GM23248 (cell line): Measurements from ENCODE around the gene RNU1-1. TPM values are rescaled to one million over a fixed set of nuclear protein-coding genes. Genes with fewer than 3 reads are reported as not detected.
"Not testable (repeated sequence)": the region's sequence is repeated elsewhere in the genome, so short reads cannot be mapped to it uniquely, and the experiment has no call there.

Experiments
- DNase-seq: peaks from one replicate; pipeline ENCODE4 v3.0.0-alpha.2; 2015
- H2AFZ ChIP-seq: fragments of 200-600 bp; sonication (generic); 2 replicates; pipeline ENCODE4 v1.6.1; 2016; ENCODE audit warnings: antibody characterized with exemption
- H3F3A ChIP-seq: fragments of 200-600 bp; sonication (generic); 2 replicates; pipeline ENCODE4 v1.6.1; 2016; ENCODE audit warnings: mild to moderate bottlenecking, antibody characterized with exemption, mixed run types; ENCODE audit not compliant: insufficient read depth
- H3K27ac ChIP-seq: fragments of 200-600 bp; sonication (generic); 2 replicates; pipeline ENCODE4 v1.5.1; 2016; ENCODE audit warnings: mild to moderate bottlenecking
- H3K27me3 ChIP-seq: fragments of 200-600 bp; sonication (generic); replicated peaks from 2 replicates; pipeline ENCODE4 v1.6.1; 2016; ENCODE audit warnings: mild to moderate bottlenecking; ENCODE audit not compliant: insufficient read depth
- H3K36me3 ChIP-seq: fragments of 200-600 bp; sonication (generic); 2 replicates; pipeline ENCODE4 v1.6.1; 2016; ENCODE audit warnings: low read depth, mild to moderate bottlenecking
- H3K4me1 ChIP-seq: fragments of 200-600 bp; sonication (generic); 2 replicates; pipeline ENCODE4 v1.6.1; 2016; ENCODE audit warnings: mild to moderate bottlenecking; ENCODE audit not compliant: insufficient read depth
- H3K4me2 ChIP-seq: fragments of 200-600 bp; sonication (generic); one replicate; pipeline ENCODE4 v1.6.1; 2016; ENCODE audit warnings: mild to moderate bottlenecking; ENCODE audit not compliant: unreplicated experiment
- H3K4me3 ChIP-seq: fragments of 200-600 bp; sonication (generic); 2 replicates; pipeline ENCODE4 v1.5.1; 2016; ENCODE audit warnings: mild to moderate bottlenecking
- H3K79me2 ChIP-seq: fragments of 200-600 bp; sonication (generic); 2 replicates; pipeline ENCODE4 v1.6.1; 2016; ENCODE audit warnings: mild to moderate bottlenecking; ENCODE audit not compliant: insufficient read depth
- H3K9ac ChIP-seq: fragments of 200-600 bp; sonication (generic); 2 replicates; pipeline ENCODE4 v1.6.1; 2016; ENCODE audit warnings: mild to moderate bottlenecking
- H3K9me2 ChIP-seq: fragments of 200-600 bp; sonication (generic); 2 replicates; pipeline ENCODE4 v1.6.1; 2016; ENCODE audit warnings: mixed run types, mild to moderate bottlenecking, moderate library complexity; ENCODE audit not compliant: insufficient read depth
- H3K9me3 ChIP-seq: fragments of 200-600 bp; sonication (generic); one replicate; pipeline ENCODE4 v1.6.1; 2017; ENCODE audit warnings: low read depth
- H4K20me1 ChIP-seq: fragments of 200-600 bp; sonication (generic); 2 replicates; pipeline ENCODE4 v1.6.0; 2016; ENCODE audit not compliant: insufficient read depth
- EZH2 ChIP-seq: fragments of 200-600 bp; sonication (generic); IDR thresholded peaks from 2 replicates; pipeline ENCODE4 v1.6.1; 2018; ENCODE audit warnings: antibody characterized with exemption, mild to moderate bottlenecking; ENCODE audit not compliant: insufficient read depth, poor library complexity, severe bottlenecking
- EZH2phosphoT487 ChIP-seq: fragments of 200-600 bp; sonication (generic); IDR thresholded peaks from 2 replicates; pipeline ENCODE4 v1.6.1; 2018; ENCODE audit warnings: antibody characterized with exemption, moderate library complexity, mild to moderate bottlenecking, low read depth; ENCODE audit not compliant: insufficient read depth
- WGBS, 2 experiments: methylation state at CpG; one replicate each; pipeline ENCODE4 v1.1.6; 2015 to 2017; ENCODE audit warnings: low lambda C conversion rate in 2 of 2, low coverage in 1 of 2; ENCODE audit errors: missing lambda C conversion rate in 2 of 2; 5-methylcytosine and 5-hydroxymethylcytosine counted together
- in situ Hi-C: fragments of 300-500 bp; cut with MboI; formaldehyde crosslinking; loops from 2 replicates; pipeline ENCODE4 v1.15.0; 2020
- polyA plus RNA-seq: library from polyadenylated mRNA; unstranded; fragments of >200 nt; fragmentation: Nextera tagmentation; extraction: Ambion mirVana; gene quantifications from 2 replicates; pipeline ENCODE4 v1.2.1, GENCODE V29; 2016
- total RNA-seq: library from RNA; depleted of rRNA; stranded (reverse); fragments of >200 nt; shearing (Covaris generic); gene quantifications from 2 replicates; pipeline ENCODE4 v1.2.3, GENCODE V29; 2014

Gene RNU1-1
- total and polyA plus RNA-seq, 2 experiments from 2014 or later, result not detected

DNA sequence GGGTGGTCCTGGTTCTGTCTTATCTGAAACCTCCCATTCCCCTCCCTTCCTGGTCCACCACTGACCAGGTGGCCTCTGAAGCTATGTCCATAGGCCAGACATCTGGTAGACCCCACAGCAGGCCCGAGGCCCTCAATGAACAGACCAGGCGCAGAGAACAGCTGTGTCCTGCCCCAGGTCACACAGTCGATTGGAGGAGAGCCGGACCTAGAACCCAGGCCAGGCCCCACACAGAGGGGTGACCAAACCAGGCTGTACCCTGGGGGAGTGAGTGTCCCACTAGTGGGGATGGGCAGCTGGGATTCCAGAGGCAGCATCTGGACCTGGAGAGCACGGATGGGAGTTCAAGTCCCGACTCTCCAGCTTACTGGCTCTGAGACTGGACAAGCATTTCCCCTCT is 29.2 kb downstream of the RNU1-1 start:
- H3K36me3 ChIP-seq, result peaks cover 2% of the 10 kb centered on the region; the same call in 1 of the 2 replicates
- no peaks in the 10 kb centered on the region for H3F3A ChIP-seq
- WGBS, 2 experiments, result 92 to 93% methylated on average over 6 of the region's 6 CpGs
- no peaks in the 10 kb centered on the region for H3K79me2 ChIP-seq
- H3K4me3 ChIP-seq, result no peak overlapping the region
- H3K4me1 ChIP-seq, result no peaks in the 10 kb centered on the region
- H3K4me2 ChIP-seq, result no peak overlapping the region
- H3K27ac ChIP-seq, result no peak overlapping the region
- H3K9me3 ChIP-seq, result no peaks in the 10 kb centered on the region
- no peak overlapping the region for H3K9ac ChIP-seq
- no peak for DNase-seq
- H2AFZ ChIP-seq, result no peak overlapping the region
- TF ChIP-seq EZH2phosphoT487 (no peak), EZH2 (no peak)
- H3K9me2 ChIP-seq, result no peaks in the 10 kb centered on the region
- H4K20me1 ChIP-seq, result no peaks in the 10 kb centered on the region
- in situ Hi-C loops, result no loop called here
- H3K27me3 ChIP-seq, result no peaks in the 10 kb centered on the region

DNA sequence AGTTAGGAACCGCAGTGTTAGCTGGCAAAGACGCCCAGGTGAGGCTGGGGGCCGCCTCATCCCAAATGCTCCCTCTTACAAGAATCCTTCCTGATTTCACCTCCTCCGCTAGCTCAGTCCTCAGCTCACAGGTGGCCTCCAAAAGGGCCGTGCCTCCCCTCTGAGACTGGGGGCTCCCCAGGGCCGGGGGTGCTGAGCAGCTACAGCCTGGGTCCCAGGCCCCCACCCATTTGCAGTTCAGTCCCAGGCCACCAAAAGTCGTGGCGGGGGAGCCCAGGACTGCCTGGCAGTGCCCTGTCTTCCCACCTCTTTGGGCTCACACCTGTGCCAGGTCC is 29.6 kb downstream of the RNU1-1 start:
- Histone ChIP-seq H3K9ac (no peak overlapping the region), H3K36me3 (peaks cover 2% of the 10 kb centered on the region; the same call in 1 of the 2 replicates), H3K27ac (no peak overlapping the region), H3K9me2 (no peaks in the 10 kb centered on the region), H3K27me3 (no peaks in the 10 kb centered on the region), H3K9me3 (no peaks in the 10 kb centered on the region), H2AFZ (no peak overlapping the region), H3K79me2 (no peaks in the 10 kb centered on the region), H3K4me3 (no peak overlapping the region), H3K4me1 (no peaks in the 10 kb centered on the region), H4K20me1 (no peaks in the 10 kb centered on the region), H3K4me2 (no peak overlapping the region), H3F3A (no peaks in the 10 kb centered on the region)
- in situ Hi-C loops, result no loop called here
- DNase-seq, result no peak
- no peak for TF ChIP-seq EZH2
- TF ChIP-seq EZH2phosphoT487, result no peak
- 93 to 97% methylated on average over 7 to 8 of the region's 8 CpGs for WGBS, 2 experiments

DNA sequence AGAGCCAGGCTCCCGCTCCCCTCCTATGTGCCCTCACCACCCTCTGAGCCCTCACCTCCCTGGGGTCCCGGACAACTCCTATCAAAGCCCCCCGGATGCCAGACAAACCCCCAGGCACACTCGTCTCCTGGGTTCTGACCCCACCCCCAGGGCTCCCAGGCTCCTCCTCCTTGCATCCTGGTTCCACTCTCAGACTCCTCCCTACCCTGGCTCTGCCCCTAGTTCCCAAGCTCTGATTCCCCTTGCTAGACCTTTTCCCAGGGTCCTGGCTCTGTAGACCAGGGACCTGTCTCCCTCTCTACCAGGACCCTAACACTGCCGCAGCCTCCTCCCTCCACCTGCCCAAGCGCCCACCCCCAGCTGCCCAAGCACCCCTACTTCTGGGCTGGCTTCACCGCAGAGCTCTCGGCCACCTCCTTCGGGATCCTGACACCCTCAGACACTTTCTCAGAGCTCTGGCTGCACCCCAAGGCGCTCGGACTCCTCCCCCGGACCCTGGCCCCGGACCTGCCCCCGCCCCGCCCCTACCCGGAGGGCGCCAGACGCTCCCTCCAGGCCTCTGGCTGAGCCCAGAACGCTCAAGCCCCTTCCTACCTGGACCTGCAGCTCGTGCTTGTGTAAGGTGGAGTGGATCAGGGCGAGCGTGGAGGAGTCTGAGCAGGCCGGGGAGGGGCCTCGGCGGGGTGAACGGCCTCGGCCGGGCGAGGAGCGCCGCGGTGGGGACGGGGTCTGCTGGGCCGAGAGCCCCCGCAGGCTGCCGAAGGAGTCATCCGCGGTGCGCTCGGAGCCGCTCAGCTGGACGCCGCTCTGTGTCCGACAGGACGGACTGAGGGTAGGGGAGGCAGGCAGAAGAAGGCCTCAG is 30.2 kb downstream of the RNU1-1 start:
- H3K36me3 ChIP-seq, H3K27ac ChIP-seq, H3F3A ChIP-seq, H3K79me2 ChIP-seq, DNase-seq, in situ Hi-C loops, H3K9me2 ChIP-seq, H3K4me3 ChIP-seq, H3K4me2 ChIP-seq, H3K9ac ChIP-seq, H2AFZ ChIP-seq, H4K20me1 ChIP-seq, H3K27me3 ChIP-seq, H3K9me3 ChIP-seq, H3K4me1 ChIP-seq: not testable (repeated sequence)
- WGBS, 2 experiments, result 87 to 88% methylated on average over 6 to 39 of the region's 45 CpGs

DNA sequence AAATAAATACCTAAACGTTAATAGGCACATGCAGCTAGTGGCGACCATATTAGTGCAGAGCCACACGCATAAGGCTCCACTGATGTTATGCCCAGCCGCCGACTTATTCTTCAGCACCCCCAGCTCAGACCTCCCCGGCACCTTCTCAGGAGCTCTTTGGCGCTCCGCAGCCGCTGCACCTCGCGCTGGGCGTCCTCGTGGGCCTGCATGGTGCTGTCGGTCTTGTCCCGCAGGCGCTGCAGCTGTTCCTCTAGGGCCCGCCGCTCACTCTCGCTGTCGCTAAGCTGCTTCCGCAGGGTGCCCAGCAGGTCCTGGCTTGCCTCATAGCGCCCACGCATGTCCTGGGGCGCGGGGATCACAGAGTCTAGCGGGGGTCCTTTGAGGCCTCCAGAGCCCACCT is 30.9 kb downstream of the RNU1-1 start:
- H3F3A ChIP-seq, H3K9ac ChIP-seq, H3K27ac ChIP-seq, H4K20me1 ChIP-seq, H3K4me2 ChIP-seq, H3K9me2 ChIP-seq, H3K79me2 ChIP-seq, DNase-seq, H3K4me3 ChIP-seq, H3K4me1 ChIP-seq, H3K9me3 ChIP-seq, H3K27me3 ChIP-seq, H3K36me3 ChIP-seq, H2AFZ ChIP-seq, in situ Hi-C loops: not testable (repeated sequence)
- WGBS, 2 experiments, result 98 to 99% methylated on average over 25 to 26 of the region's 26 CpGs

DNA sequence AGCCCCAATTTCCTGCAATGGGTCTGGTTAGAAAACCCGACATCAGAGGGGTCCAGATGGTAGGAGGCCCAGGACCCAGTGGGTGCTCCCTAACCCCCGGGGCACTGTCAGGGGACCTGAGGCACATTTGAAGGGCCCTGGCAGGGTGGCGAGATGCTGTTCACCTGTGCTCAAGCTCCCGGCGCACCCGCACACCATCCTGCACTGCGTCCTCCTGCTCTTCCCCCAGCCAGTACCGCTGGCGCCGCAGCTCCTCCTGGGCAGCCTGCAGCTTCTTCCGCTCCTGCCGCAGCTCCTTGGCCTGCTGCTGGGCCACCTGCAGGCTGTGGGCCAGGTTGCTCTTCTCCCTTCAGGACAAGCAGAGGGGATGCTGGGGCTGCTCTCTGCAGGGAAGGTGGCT is 36.0 kb downstream of the RNU1-1 start:
- H3K9me3 ChIP-seq, result no peaks in the 10 kb centered on the region
- no peak for TF ChIP-seq EZH2phosphoT487
- no peak for TF ChIP-seq EZH2
- no peaks in the 10 kb centered on the region for H3F3A ChIP-seq
- no peak overlapping the region for H3K27ac ChIP-seq
- H3K9me2 ChIP-seq, result no peaks in the 10 kb centered on the region
- in situ Hi-C loops, result no loop called here
- no peaks in the 10 kb centered on the region for H4K20me1 ChIP-seq
- H3K79me2 ChIP-seq, result no peaks in the 10 kb centered on the region
- 93 to 94% methylated on average over 10 to 12 of the region's 12 CpGs for WGBS, 2 experiments
- H3K4me2 ChIP-seq, result no peak overlapping the region
- no peak overlapping the region for H2AFZ ChIP-seq
- DNase-seq, result no peak
- peaks cover 6% of the 10 kb centered on the region for H3K36me3 ChIP-seq
- H3K4me3 ChIP-seq, result no peak overlapping the region
- no peaks in the 10 kb centered on the region for H3K27me3 ChIP-seq
- no peak overlapping the region for H3K9ac ChIP-seq
- H3K4me1 ChIP-seq, result no peaks in the 10 kb centered on the region

DNA sequence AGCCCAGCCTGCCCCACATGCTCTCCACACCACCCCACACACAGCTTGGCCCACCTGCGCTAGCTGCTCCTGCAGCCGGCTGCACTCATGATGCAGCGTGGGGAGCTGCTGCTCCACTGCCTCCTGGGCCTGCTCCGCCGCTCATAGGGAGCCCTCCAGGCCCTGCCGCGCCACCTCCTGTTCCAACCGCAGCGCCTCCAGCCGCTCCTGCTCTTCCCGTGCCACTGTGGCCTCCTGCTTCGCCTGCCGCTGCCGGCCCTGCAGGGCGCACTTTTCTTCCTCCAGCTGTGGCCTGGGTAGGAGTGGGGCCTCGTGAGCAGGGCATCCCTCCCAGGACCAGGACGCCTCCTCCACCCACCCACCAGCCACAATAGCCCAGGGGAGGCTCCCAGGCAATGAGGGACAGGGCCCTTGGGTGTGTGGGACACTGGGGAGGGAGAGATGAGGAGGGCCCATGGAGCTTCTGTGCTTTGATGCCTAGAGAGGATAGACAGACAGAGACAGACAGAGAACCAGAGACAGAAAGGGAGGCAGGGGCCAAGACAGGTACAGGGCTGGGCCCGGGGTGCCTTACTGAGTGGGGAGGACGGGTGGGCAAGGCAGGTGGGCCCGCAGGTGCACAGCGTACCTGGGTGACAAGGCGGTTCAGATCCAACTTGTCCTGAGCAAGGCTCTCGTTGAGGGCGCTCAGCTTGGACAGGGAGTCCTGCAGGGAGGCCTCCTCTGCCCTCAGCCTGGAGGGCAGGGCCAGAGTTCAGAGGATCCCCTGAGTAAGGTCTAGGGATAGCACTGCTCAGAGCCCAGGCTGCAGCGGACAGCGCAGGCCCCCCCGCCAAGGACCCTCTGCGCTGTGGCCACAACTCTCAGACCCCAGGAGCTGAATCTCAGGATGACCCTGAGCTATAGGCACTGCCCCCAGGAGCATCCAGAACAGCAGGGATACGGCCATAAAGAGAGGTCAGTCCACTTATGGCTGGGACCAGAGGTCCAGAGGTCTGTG is 38.0 kb downstream of the RNU1-1 start:
- WGBS, 2 experiments, result 95 to 96% methylated on average over 21 to 24 of the region's 29 CpGs
- in situ Hi-C loops, result not testable (repeated sequence)

More for the DNA sequence above, 38.0 kb downstream of the RNU1-1 start:
- DNase-seq, H3K4me1 ChIP-seq, H3K36me3 ChIP-seq, H3K79me2 ChIP-seq, H3K4me3 ChIP-seq, H3K9me3 ChIP-seq, H3K9me2 ChIP-seq, H4K20me1 ChIP-seq, H3K27me3 ChIP-seq, H3K4me2 ChIP-seq, H3K9ac ChIP-seq, H3F3A ChIP-seq, H2AFZ ChIP-seq, H3K27ac ChIP-seq: not testable (repeated sequence)
